Left kidney (tissue), 2 donors: ENCODE data around the gene ACP7. TPM values are rescaled to one million over a fixed set of nuclear protein-coding genes. Genes with fewer than 3 reads are reported as not detected.
A peak's percentile ranks its signal among the peaks of the same experiment; 100 is the strongest.
"Not testable (repeated sequence)": the region's sequence is repeated elsewhere in the genome, so short reads cannot be mapped to it uniquely, and the experiment has no call there.

Experiments used
- DNase-seq: peaks from one replicate; pipeline ENCODE4 v3.0.0-alpha.2; 2013
- polyA plus RNA-seq: library from polyadenylated mRNA; unstranded; fragments of 120-200 nt; gene quantifications from one replicate; pipeline ENCODE4 v1.2.1, GENCODE V29; 2013; ENCODE audit not compliant: insufficient read length

ACP7 gene
- polyA plus RNA-seq, 1 donor, result 0.78 TPM

DNA sequence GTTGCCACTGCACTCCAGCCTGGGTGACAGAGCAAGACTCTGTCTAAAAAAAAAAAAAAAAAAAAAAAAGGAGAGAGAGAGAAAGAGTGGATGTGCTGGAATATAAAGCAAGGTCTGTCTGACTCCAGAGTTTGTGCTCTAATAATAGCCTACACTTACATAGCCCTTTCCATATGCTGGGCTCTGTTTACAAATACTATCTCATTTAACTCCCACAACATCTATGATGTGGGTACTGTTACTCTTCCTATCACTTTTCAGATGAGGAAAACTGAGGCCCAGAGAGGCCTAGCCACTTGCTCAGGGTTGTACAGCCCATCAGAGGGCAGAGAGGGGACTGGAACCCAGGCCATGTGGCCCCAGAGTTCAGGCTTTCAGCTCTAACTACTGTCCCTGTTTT is 25.5 kb downstream of the ACP7 start:
- no peak for DNase-seq

DNA sequence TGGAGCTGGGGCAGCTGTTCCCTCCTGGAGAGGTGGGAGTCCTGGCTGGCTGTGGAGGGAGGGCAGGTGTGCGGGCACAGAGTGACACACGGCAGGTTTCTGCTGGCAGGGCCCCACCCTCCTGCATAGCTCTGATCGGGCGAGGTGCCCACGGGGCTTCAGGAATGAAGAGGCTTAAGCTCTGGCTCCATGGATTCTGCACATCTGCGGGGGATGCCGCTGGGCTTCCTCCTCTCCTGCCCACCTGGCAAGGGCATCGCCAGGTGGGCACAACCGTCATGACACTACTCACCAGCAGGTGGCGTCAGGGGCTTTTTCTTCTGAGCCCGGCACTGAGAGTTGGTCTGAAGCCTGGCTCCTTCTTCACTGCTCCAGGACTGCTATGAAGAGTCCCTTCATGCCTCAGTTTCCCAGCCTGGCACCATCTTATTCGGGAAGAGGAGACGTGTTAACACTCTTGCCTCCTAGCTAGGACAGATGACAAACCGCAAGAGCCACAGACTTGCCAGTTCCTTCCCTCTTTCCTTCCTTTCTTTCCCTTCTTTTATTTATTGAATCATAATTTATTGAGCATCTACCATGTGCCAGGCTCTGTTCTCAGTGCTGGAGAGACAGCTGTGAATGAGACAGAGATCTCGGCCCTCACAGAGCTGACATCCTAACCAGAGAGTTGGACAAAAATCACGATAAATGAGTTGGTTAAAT is 26.2 kb downstream of the ACP7 start:
- DNase-seq, result no peak

DNA sequence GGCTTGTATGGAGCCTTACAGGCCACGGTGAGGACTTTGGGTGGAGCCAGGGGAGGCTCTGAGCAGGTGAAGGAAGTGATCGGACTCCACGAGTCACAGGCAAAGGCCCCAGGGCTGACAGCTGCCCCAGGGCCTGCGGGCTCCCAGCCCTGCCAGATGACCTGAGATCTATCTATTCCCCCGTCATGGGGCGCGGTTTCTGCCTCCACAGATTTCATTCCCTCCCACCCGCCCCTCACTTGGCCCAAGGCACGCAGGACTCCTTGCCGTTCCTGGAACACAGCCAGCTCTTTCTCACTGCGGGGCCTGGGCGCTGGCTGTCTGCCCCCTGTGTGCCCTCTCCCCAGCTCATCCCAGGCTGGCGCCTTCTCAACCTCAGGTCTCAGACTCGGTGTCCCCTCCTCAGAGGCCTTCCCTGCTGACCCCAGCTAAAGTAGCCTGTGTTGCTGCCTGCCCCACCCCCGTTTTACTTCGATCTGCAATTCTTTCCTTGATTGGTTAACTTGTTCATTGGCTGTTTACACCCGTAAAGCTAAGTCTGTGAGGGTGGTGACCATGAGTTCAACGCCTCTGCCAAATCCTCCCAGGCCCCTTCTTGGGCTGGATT is 27.5 kb downstream of the ACP7 start:
- DNase-seq, result no peak

DNA sequence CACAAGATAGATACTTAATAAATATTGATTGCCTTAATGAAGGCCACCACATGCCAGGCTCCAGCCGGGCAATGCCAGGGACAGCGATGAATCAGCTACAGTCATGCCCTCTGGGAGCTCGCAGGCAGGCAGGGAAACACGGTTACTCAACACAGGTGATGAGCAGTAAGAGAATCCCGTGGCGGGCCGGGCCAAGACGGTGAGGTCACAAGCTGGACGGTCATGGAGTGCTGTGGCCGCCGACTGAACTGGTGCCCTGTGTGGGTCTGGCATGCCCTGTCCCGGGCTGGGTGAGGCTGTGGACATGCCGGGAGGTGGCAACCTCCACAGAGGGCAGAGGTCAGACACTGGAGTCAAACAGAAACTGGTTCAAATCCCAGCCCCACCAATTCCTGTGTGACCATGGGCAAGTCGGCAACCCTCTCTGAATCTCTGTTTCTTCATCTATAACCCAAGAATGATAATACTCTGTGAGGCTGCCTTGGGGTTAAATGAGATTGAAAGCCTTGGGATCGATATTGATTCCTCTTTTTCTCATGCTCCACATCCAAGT is 28.2 kb downstream of the ACP7 start:
- DNase-seq, result no peak

DNA sequence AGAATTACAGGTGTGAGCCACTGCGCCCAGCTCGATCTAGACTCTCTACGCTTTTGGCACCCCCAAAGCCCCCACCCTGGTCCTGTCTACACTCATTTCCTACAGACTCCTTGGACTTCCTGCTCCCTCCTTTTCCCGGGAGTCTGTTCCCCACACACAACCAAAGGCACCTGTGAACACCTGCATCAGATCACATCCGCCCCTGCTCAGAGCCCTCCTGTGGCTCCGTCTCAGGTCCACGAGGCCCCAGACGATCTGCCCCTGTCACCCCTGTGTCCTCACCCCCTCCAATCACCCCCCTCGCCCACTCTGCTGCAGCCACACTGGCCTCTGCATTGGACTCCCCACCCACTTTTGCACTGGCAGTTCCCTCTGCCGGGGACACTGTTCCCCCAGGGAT is 29.0 kb downstream of the ACP7 start:
- DNase-seq, result no peak

DNA sequence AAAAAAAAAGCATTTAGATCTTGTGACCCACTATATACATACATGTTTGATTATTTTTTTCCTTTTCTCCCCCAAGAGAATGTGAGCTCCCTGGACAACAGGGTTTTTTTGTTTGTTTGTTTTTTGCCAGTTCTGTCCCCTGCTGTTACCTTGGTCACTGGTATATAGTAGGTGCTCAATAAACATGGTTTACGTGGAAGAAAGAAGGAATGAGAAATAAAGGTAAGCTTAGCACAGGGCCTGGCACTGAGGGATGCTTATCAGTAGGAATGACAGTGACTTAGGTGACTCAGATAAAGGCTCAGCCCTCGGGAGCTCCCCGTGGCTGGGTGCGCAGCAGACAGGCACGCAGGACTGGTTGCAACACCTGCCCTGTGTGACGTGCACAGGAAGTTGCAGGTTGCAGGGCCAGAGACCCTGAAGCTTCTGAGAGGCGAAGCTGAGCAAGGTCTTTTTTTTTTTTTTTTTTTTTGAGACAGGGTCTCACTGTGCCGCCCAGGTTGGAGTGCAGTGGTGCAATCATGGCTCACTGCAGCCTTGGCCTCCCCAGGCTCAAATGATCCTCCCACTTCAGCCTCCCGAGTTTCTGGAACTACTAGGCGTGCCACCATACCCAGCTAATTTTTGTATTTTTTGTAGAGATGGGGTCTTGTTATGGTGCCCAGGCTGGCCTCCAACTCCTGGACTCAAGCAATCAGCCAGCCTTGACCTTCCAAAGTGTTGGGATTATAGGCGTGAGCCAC is 31.1 kb downstream of the ACP7 start:
- DNase-seq, result no peak

DNA sequence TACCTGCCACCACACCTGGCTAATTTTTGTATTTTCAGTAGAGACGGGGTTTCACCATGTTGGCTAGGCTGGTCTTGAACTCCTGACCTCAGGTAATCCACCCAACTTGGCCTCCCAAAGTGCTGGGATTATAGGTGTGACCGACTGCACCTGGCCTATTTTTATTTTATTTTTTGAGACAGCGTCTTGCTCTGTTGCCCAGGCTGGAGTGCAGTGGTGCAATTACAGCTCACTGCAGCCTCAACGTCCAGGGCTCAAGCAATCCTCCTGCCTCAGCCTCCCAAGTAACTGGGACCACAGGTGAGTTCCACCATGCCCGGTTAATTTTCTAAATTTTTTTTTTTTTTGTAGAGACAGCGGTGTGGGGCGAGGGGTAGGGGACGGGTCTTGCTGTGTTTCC is 32.9 kb downstream of the ACP7 start:
- not testable (repeated sequence) for DNase-seq

DNA sequence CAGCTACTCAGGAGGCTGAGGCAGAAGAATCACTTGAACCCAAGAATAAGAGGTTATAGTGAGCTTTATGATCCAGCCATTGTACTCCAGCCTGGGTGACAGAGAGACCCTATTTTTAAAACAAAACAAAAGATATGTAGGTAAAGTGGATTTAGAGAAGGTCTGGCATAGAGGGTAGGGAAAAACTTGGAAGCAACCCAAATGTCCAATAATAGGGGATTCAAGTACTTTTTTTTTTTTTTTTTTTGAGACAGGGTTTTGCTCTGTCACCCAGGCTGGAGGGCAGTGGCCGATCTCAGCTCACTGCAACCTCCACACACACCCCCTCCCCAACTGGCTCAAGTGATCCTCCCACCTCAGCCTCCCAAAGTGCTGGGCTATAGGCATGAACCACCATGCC is 35.7 kb downstream of the ACP7 start:
- no peak for DNase-seq

DNA sequence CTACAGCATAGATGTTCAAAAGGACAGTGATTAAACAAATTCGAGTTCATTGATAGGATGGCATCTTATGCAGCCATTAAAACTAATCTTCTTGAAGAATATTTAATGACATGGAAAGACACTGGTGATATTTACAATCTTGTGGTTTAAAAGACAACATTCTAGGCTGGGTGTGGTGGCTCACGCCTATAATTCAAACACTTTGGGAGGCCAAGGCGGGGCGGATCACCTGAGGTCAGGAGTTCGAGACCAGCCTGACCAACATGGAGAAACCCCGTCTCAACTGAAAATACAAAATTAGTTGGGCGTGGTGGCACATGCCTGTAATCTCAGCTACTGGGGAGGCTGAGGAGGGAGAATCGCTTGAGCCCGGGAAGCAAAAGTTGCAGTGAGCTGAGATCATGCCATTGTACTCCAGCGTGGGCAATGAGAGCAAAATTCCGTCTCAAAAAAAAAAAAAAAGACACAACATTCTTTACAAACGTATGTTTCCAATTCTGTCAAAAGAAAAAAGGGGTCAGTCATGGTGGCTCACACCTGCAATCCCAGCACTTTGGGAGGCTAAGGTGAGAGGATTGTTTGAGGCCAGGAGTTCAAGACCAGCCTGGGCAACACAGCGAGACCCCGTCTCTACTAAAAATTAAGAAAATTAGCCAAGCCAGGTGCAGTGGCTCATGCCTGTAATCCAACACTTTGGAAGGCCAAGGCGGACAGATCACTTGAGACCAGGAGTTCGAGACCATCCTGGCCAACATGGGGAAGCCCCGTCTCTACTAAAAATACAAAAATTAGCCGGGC is 39.0 kb downstream of the ACP7 start:
- no peak for DNase-seq

DNA sequence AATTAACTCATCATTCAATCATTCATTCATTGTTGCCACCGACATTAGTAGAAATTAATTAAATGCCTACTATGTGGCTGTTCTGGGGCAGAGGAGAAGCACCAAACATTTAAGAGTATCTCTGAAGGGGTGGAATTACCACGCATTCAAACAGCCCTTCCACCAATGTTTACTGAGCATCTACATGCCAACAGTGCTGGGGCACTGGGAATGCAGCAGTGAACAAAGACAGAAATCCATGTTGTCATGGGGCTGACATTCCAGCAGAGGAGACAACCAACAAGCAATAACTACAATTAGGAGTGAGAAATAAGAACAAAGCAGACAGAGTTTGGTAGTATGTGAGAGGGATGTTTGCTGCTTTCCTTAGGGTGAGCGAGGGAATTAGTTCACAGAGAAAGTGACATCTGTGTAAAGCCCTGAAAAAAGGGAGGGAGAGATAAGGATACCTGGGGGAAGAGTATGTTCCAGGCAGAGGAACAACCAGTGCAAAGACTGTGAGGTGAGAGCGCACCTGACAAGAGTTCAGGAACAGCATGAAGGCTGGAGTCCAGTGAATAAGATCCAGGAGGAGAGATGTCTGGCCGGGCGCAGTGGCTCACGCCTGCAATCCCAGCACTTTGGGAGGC is 40.1 kb downstream of the ACP7 start:
- no peak for DNase-seq

DNA sequence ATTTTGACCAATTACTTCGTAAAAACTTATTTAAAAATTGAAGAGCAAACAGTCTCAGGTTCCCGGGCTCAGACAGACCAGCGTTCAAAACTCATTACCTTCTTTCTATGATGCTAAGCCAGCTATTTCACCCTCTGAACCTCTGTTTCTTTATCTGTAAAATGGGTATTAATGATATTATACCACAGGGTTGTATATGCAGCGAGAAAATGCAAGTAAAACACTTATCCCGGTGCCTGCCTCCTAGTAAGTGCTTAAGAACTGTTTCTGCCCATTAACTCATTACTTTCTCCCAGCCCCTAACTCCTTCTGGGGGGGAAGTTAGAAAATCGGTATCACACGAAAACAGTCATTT is 41.0 kb downstream of the ACP7 start:
- no peak for DNase-seq

DNA sequence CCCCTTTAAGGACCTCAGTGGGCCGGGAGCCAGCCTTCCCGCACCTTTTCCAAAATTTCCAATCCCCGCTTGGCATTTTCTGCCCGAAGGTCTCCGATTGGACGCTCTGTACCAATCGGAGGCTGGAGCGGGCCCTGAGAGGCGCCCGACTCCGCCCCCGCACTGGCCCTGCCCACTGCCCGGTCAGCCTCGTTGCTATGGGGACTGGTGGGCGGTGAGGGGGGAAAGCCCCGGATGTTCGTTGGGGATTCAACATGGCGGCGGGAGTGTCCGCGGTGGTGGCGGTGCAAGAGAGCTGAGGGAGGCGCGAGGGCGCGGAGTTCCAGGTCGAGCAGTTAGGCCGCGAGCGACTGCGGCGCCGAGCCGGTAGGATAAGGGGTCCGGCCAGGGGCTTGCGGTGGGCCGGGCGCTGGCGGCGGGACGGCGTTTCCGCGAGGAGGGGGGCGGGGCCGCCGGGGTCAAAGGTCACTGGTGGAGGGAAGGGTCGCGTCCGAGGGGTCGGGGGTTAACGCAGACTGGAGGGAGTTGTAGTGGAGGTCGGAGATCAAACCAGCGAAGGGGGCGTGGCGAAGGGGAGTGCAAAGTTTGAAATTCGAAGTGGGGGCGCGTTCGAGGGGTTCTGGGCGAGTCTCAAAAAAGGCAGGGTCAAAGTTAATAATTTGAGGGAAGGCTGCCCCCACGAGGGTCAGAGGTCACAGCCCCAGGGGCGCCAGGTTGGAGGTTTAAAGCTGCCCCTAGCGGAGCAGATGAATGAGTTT is 41.6 kb downstream of the ACP7 start, which contains the start of gene PAK4:
Gene PAK4, plus strand, starts transcription at position 233 of the 758 bp plus-strand sequence. CDS start 43,768 bp downstream, outside the sequence.
- DNase-seq, result peak; percentile 97

DNA sequence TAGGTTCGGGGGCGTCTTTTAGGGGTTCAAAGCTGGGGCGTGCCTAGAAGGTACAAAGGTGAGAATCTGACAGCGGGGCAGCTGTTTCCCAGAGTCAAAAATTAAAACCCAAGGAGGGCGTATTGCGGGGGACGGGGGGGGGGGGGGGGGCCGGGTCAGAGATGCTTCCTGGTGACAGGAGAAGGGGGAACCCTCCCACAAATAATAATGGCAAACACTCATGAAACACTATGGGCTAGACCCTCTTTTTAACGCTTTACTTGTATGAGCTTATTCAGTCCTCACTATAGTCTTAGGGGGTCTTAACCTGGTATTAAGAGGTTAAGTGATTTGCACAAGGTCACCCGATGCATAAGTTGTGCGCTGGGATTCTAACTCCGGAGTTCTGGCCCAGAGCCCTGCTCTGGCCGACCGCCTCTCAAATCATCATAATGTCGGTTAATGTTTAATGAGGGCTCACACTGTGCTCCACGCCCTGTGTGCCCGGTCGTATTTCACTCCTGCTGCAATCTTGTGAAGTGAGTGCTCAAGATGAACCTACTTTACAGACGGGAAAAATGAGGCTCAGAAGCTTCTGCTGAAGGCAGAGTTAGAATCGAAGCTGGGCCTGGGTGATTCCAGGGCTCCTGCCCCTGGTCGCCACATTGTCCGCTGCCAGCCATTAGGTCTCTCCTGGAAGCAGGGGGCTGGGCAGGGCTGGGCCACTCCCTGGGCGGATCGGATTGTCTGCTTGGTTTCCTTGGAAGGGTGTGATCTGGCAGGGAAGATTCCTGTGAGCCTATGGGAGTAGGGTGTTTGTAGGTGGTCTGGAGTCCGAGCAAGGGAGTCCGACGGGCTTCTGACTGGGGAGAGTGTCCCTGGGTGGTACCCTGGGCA is 42.4 kb downstream of the ACP7 start:
- peak; percentile 66 for DNase-seq

DNA sequence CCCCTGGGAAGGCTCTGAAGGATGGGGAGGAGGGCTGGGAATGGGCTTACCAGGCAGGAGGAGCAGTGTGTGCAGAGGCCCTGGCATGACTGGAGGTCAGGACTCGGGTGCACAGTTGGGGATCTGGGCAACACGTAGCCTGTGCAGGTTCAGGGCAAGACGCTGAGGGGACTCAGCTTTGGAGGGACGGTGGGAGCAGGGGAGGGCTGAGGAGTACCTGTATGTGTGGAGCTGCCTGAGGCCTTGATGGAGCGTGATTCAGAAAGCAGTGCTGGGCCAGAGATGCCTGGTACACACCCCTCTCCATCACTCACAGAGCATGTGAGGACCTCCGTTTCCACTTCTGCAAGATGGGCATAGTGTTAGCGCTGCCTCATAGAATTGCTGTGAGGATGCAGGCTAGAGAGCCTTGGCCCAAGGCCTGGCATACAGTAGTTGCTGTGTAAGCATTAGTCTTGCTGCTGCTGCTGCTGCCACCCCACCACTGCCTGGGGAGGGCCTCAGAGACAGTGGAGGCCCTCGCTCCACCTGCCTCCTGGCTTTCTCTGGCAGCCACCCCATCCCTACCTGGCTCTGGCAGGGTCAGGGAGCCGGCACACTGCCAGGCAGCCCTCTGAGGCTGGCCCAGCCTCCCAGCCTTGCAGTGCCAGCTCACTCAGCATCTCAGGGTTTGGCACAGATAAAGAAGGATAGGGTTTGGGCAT is 43.8 kb downstream of the ACP7 start:
- no peak for DNase-seq

DNA sequence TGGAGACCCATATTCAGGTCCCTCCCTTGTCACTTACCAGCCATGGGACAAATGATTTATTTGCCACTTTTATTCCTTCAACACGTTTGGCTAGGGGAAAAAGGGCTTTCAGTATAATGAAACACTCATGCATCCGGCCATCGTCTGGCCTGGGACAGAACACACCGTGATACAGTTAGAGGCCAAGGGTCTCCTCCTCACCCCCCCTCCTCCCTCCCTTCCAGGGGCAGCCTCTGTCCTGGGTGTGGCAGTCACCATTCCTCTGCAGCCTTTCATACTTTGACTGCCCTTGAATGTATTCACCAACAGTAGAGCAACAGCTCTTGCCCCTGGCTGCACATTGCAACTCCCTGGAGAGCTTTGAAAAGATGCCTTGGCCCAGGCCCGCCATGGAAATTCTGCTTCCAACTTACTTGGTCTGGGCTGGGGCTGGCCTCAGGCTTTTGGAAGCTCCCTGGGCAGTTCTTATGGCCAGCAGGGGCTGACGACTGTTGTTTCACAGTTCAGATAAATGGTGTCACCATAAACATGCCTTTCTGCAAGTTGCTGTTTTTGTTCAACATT is 44.4 kb downstream of the ACP7 start:
- DNase-seq, result no peak

DNA sequence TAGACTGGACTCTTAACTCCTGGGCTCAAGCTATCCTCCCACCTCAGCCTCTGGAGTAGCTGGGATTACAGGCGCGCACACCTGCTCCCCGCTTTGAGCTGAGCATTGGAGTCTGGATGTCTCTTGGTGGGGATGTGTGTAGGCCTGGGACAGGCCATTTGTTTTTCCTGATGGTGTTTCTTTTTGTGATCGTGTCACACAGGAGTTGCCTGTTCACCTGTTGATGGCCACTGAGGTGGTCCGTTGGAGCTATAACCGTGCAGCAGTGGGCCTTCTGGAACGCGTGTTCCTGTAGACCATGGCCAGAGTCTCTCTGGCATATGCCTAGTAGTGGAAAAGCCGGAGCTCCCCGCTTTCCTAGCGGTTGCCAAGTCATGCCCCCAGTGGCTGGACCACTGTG is 44.9 kb downstream of the ACP7 start:
- no peak for DNase-seq

DNA sequence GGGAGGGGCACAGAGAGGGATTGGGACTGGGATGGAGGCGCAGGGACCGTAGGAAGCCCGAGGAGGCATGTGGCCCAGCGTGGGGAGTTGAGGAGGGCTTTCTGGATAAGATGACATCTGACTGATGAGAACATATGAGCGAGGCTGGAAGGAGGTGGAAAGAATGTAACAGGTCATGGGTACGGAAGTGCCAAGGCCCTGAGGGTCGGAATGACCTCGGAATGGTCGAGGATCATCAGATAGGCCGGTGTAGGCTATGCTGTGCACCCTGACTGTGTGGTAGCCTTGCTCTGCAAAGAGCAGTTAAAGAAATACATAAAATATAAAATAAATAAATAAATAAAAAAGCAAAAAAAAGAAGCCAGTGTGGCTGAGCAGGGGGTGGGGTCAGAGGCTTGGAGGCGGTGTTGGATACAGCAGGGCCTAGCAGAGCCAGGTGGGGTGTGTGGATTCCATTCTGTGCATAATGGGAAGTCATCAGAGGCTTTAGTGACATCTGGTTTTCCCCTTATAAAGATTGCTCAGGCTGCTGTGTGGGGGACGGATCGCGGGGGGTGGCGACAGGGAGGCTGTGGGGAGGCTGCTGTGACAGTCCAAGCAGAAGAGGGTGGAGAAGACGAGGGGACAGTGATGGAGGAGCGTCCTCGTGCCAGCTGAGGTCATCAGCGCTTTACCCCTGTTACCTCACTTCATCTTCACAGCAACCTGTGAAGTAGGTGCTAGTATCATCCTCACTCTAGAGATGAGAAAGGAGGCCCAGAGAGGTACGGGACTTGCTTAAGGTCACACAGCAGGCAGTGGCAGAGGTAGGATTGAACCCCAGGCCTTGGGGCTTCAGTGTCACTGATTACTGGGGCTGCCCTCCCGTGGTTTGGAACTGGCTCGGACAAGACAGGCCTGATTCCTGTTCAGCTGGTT is 46.4 kb downstream of the ACP7 start:
- DNase-seq, result no peak

DNA sequence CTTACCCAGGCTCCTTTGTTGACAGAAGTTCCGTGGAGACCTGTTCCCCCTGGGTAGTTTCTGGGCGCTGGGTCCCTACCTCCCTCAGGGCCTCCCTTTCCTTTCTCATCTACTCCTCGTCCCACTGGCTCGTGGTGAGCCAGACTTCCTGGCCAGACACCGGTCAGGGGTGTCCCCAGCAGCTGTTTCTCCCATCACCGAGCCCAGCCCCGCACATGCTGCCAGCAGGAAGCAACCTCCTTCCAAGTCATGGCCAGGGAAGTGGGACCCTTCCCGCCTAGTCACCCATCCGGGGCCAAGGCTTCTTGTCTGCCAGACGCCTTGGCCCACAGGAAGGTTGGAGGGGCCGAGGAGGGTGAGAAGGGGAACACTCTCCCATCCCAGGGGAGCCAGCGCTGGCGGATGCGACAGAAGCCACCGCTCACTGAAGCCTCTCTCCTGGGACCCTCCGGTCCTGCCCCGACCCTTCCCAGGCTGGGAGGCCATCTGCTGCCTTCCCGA is 47.1 kb downstream of the ACP7 start:
- no peak for DNase-seq
